Panc1 (cell line): ENCODE results near the gene ZNF664. TPM values are rescaled to one million over a fixed set of nuclear protein-coding genes. Genes with fewer than 3 reads are reported as not detected.

ENCODE experiments used
- ATAC-seq: fragments of 200-7000 bp; cut with Tn5 transposase; 2 replicates; pipeline ENCODE4 v1.9.1; 2020; ENCODE audit warnings: mild to moderate bottlenecking, moderate library complexity
- BruUV-seq: library from RNA; stranded (reverse); fragments of 400-500 nt; replicated peaks from 2 replicates; lab custom pipeline; 2021; lab: Mats Ljungman, UMichigan
- CTCF ChIA-PET: fragments of 300-600 bp; sonication (Branson Sonifier 250); formaldehyde crosslinking; loops from one replicate; lab custom pipeline; 2022; ENCODE audit warnings: antibody characterized with exemption; lab: Charles Lee
- POLR2A ChIA-PET: fragments of 300-600 bp; sonication (Branson Sonifier 250); formaldehyde crosslinking; loops from one replicate; lab custom pipeline; 2022; ENCODE audit warnings: antibody characterized with exemption; lab: Charles Lee
- DNase-seq: peaks from one replicate; pipeline ENCODE4 v3.0.0-alpha.2; 2010; ENCODE audit warnings: low read depth, low spot score
- H3K27ac ChIP-seq: 2 replicates; pipeline ENCODE4 v1.5.1; 2011; ENCODE audit warnings: mild to moderate bottlenecking, low read length, inconsistent platforms
- H3K27me3 ChIP-seq: fragments of 200-500 bp; sonication (Bioruptor generic); 2 replicates; pipeline ENCODE4 v1.6.0; 2014; ENCODE audit warnings: low read length, inconsistent platforms; ENCODE audit not compliant: control insufficient read depth, insufficient read depth
- H3K36me3 ChIP-seq: fragments of 200-500 bp; sonication (Bioruptor generic); 2 replicates; pipeline ENCODE4 v1.5.1; 2014; ENCODE audit warnings: inconsistent platforms, mild to moderate bottlenecking, low read length, moderate library complexity; ENCODE audit not compliant: control insufficient read depth, insufficient read depth
- H3K4me1 ChIP-seq: 2 replicates; pipeline ENCODE4 v1.5.1; 2011; ENCODE audit warnings: inconsistent platforms, mild to moderate bottlenecking, low read length, moderate library complexity; ENCODE audit not compliant: control insufficient read depth, insufficient read depth
- H3K4me3 ChIP-seq, 2 experiments: 2 replicates each; pipeline ENCODE4 v1.5.1; 2011 to 2012; ENCODE audit warnings: low read depth in 2 of 2, low read length in 2 of 2, mild to moderate bottlenecking in 2 of 2, inconsistent platforms in 1 of 2, moderate library complexity in 1 of 2
- H3K9me3 ChIP-seq: fragments of 200-500 bp; sonication (Bioruptor generic); 2 replicates; pipeline ENCODE4 v1.5.1; 2014; ENCODE audit warnings: low read depth, mild to moderate bottlenecking, inconsistent platforms, low read length, moderate library complexity; ENCODE audit not compliant: control insufficient read depth, insufficient read depth
- CTCF ChIP-seq: fragments of 450-650 bp; IDR thresholded peaks from 2 replicates; pipeline ENCODE4 v1.5.1; 2017; ENCODE audit warnings: mild to moderate bottlenecking
- POLR2AphosphoS5 ChIP-seq: IDR thresholded peaks from 2 replicates; pipeline ENCODE4 v1.6.1; 2012; ENCODE audit warnings: mild to moderate bottlenecking, low read depth, low read length, moderate library complexity
- REST ChIP-seq, 2 experiments: IDR thresholded peaks; 2 replicates each; pipeline ENCODE4 v1.6.1; 2011 to 2012; ENCODE audit warnings: low read depth in 2 of 2, control low read depth in 1 of 2, low read length in 1 of 2, mild to moderate bottlenecking in 1 of 2, moderate library complexity in 1 of 2; ENCODE audit not compliant: insufficient read depth in 1 of 2
- SIN3A ChIP-seq: IDR thresholded peaks from 2 replicates; pipeline ENCODE4 v1.6.1; 2012; ENCODE audit warnings: low read depth, mild to moderate bottlenecking, low read length, moderate library complexity, borderline replicate concordance; ENCODE audit not compliant: insufficient read depth
- TCF7L2 ChIP-seq: IDR thresholded peaks from 2 replicates; pipeline ENCODE4 v1.6.1; 2011; ENCODE audit warnings: mild to moderate bottlenecking, low read depth, low read length, inconsistent platforms
- in situ Hi-C: cut with HindIII; loops from 2 replicates; pipeline ENCODE4 v1.10.0; 2016; ENCODE audit warnings: low sequenced_read_pairs, low pct_unique_long_range_greater_than_20kb
- intact Hi-C: fragments of 100-400 bp; cut with micrococcal nuclease; formaldehyde crosslinking; loops from one replicate; pipeline ENCODE4 v1.10.0; 2022; ENCODE audit not compliant: unreplicated experiment
- total RNA-seq: library from RNA; stranded (reverse); gene quantifications from one replicate; pipeline ENCODE4 v1.2.1, GENCODE V29; 2021; ENCODE audit not compliant: unreplicated experiment

Gene ZNF664
- total RNA-seq, 1 experiment from 2014 or later = 115 TPM

- ATAC-seq (no peak), DNase-seq (no peak)
- Histone ChIP-seq H3K9me3 (no peaks in the 10 kb centered on the region), H3K36me3 (no peaks in the 10 kb centered on the region; the same call in 1 of the 2 replicates), H3K4me3 (no peak overlapping the region), H3K27me3 (no peaks in the 10 kb centered on the region), H3K4me1 (no peaks in the 10 kb centered on the region), H3K27ac (no peak overlapping the region)
- BruUV-seq = no TSS peak
- in situ Hi-C loops = no loop called here
- TF ChIP-seq SIN3A (no peak), POLR2AphosphoS5 (no peak), TCF7L2 (no peak)
- POLR2A ChIA-PET = no interaction called here
- intact Hi-C loops = no loop called here
- CTCF ChIA-PET = no interaction called here
Observed at GRCh38 chr12:123940627-123940966, 32.4 kb upstream of the ZNF664 start.

GRCh38 chr12:123941000-123941399 lies 32.0 kb upstream of the ZNF664 start:
- no peaks in the 10 kb centered on the region for H3K27me3 ChIP-seq
- no peaks in the 10 kb centered on the region; the same call in 1 of the 2 replicates for H3K36me3 ChIP-seq
- BruUV-seq = no TSS peak
- intact Hi-C loops = no loop called here
- CTCF ChIA-PET = no interaction called here
- DNase-seq = no peak
- in situ Hi-C loops = no loop called here
- TF ChIP-seq POLR2AphosphoS5 = no peak
- no peak for TF ChIP-seq SIN3A
- TF ChIP-seq REST (IDR thresholded peaks at IDR 0.05; ENCODE audit: insufficient read depth in 1 of 2, low read depth in 2 of 2, low read length in 1 of 2) = no peak
- TF ChIP-seq CTCF = no peak
- TF ChIP-seq TCF7L2 = no peak
- POLR2A ChIA-PET = interaction anchor here (0.6 kb wide), 1 partner anchor 1477 kb away, joined by 3 read pairs; no protein-coding TSS in a partner anchor
- ATAC-seq = no peak
- H3K4me1 ChIP-seq = no peaks in the 10 kb centered on the region
- no peak overlapping the region for H3K4me3 ChIP-seq
- no peak overlapping the region for H3K27ac ChIP-seq
- no peaks in the 10 kb centered on the region for H3K9me3 ChIP-seq

- intact Hi-C loops = no loop called here
- TF ChIP-seq SIN3A (no peak), REST (IDR thresholded peaks at IDR 0.05; ENCODE audit: insufficient read depth in 1 of 2, low read depth in 2 of 2, low read length in 1 of 2) (no peak), POLR2AphosphoS5 (no peak), CTCF (no peak), TCF7L2 (no peak)
- no peak overlapping the region for H3K27ac ChIP-seq
Observed at GRCh38 chr12:123941624-123942237, 31.3 kb upstream of the ZNF664 start.

More at GRCh38 chr12:123941624-123942237, 31.3 kb upstream of the ZNF664 start:
- ATAC-seq (no peak), DNase-seq (no peak)
- Histone ChIP-seq H3K9me3 (no peaks in the 10 kb centered on the region), H3K27me3 (no peaks in the 10 kb centered on the region), H3K4me3 (no peak overlapping the region), H3K36me3 (no peaks in the 10 kb centered on the region; the same call in 1 of the 2 replicates), H3K4me1 (no peaks in the 10 kb centered on the region)
- ChIA-PET CTCF (no interaction called here), POLR2A (interaction anchor here (0.6 kb wide), 1 partner anchor 1478 kb away, joined by 3 read pairs; no protein-coding TSS in a partner anchor)
- in situ Hi-C loops = no loop called here
- BruUV-seq = no TSS peak
